Testis (tissue), 2 donors: ENCODE measurements around the gene TRIM14.

Experiments
- POLR2A ChIP-seq: fragments of 450-650 bp; IDR thresholded peaks from one replicate; pipeline ENCODE4 v1.6.1; 2017; ENCODE audit warnings: antibody characterized with exemption, mild to moderate bottlenecking, moderate library complexity
- TF ChIP-seq, protein P1 (sequence below), 3 experiments: fragments of 450-650 bp in 2 of 3; fragments of 200-600 bp in 1 of 3; sonication (generic) in 1 of 3; IDR thresholded peaks; one replicate each; pipeline ENCODE4 v1.5.1; 2016 to 2019; ENCODE audit warnings: antibody characterized with exemption in 3 of 3, mild to moderate bottlenecking in 2 of 3, moderate library complexity in 1 of 3

DNA sequence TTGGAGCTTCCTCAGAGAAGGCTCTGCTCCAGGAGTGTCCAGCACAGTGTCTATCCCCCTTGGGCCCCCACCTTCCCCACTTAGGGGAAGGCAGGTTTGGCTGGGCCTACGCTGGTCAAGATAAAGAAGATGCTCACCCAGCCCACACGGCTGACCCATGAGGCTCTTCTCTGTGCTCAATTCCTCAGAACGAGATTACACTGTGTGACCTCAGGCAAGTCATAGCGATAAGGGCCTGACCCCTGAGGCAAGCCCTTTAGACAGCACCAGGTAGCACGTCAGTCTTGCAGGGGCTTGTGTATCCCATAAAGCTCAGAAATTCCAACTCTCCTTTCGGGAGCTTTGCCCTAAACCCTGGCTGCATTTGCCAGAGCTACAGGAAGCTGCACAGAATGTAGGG is 40.8 kb upstream of the TRIM14 start:
- TF ChIP-seq, protein P1, sequence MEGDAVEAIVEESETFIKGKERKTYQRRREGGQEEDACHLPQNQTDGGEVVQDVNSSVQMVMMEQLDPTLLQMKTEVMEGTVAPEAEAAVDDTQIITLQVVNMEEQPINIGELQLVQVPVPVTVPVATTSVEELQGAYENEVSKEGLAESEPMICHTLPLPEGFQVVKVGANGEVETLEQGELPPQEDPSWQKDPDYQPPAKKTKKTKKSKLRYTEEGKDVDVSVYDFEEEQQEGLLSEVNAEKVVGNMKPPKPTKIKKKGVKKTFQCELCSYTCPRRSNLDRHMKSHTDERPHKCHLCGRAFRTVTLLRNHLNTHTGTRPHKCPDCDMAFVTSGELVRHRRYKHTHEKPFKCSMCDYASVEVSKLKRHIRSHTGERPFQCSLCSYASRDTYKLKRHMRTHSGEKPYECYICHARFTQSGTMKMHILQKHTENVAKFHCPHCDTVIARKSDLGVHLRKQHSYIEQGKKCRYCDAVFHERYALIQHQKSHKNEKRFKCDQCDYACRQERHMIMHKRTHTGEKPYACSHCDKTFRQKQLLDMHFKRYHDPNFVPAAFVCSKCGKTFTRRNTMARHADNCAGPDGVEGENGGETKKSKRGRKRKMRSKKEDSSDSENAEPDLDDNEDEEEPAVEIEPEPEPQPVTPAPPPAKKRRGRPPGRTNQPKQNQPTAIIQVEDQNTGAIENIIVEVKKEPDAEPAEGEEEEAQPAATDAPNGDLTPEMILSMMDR (IDR thresholded peaks at IDR 0.05): no peak
- TF ChIP-seq POLR2A: no peak
